ENCODE results near the gene KIN.

The KIN gene

DNA sequence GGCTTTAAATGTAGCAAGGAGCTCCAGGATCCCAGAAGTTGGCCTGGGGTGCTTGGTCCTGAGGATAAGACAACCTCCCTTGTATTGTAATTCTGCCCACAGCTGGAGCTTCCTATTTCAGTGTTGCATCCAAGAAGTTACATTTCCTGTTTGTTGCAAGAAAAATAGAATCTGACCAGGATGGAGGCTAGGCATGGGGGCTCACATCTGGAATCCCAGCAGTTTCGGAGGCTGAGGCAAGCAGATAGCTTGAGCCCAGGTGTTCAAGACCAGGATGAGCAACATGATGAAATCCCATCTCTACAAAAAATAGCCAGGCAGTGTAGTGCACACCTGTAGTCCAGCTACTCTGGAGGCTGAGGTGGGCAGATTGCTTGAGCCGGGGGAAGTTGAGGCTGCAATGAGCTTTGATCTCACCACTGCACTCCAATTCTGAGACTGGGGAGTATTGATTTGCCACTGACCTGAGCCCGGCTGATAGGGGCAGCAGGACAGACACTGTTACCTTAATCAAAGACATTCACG is 85.4 kb downstream of the KIN start:
- Histone ChIP-seq H3K36me3 (ENCODE audit: control insufficient read depth in 5 of 5, insufficient read depth in 5 of 5, low read length in 5 of 5) (no peaks in the 10 kb centered on the region), H3K27ac (ENCODE audit: low read depth, low read length) (no peak overlapping the region), H3K9me3 (ENCODE audit: control insufficient read depth in 5 of 5, low read length in 5 of 5) (no peaks in the 10 kb centered on the region), H3K4me3 (ENCODE audit: low read depth in 1 of 5, low read length in 5 of 5) (no peak overlapping the region), H3K27me3 (ENCODE audit: control insufficient read depth in 5 of 5, insufficient read depth in 4 of 5, low read length in 5 of 5) (peaks cover 0 to 19% (median 11%) of the 10 kb centered on the region in 5 donors), H3K9ac (ENCODE audit: low read length in 5 of 5) (no peak overlapping the region), H3K4me1 (ENCODE audit: control insufficient read depth in 5 of 5, insufficient read depth in 5 of 5, low read length in 5 of 5) (no peaks in the 10 kb centered on the region)

DNA sequence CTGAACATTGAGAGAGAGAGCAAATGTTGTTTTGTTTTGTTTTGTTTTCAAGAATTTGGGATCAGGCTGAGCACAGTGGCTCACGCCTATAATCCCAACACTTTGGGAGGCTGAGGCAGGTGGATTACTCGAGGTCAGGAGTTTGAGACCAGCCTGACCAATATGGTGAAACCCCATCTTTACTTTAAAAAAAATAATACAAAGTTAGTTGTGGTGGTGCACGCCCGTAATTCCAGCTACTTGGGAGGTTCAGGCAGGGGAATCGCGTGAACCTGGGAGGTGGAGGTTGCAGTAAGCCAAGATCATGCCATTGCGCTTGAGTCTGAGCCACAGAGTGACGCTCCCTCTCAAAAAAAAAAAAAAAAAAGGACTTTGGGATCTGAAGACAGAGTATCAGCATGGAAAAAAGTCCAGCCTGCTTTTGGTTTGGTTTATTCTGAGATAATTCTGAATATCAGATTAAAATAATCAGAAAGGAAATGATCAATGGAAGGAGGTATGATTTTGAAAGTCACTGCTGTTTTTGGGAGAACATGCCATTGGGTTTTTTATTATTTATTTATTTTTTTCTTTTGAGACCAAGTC is 86.5 kb downstream of the KIN start:
- no peaks in the 10 kb centered on the region for H3K4me1 ChIP-seq (ENCODE audit: control insufficient read depth in 5 of 5, insufficient read depth in 5 of 5, low read length in 5 of 5)
- H3K27ac ChIP-seq (ENCODE audit: low read depth, low read length) = no peak overlapping the region
- H3K36me3 ChIP-seq (ENCODE audit: control insufficient read depth in 5 of 5, insufficient read depth in 5 of 5, low read length in 5 of 5) = no peaks in the 10 kb centered on the region
- H3K9me3 ChIP-seq (ENCODE audit: control insufficient read depth in 5 of 5, low read length in 5 of 5) = no peaks in the 10 kb centered on the region
- no peak overlapping the region for H3K9ac ChIP-seq (ENCODE audit: low read length in 5 of 5)
- peaks cover 0 to 17% (median 11%) of the 10 kb centered on the region in 5 donors for H3K27me3 ChIP-seq (ENCODE audit: control insufficient read depth in 5 of 5, insufficient read depth in 4 of 5, low read length in 5 of 5)
- no peak overlapping the region for H3K4me3 ChIP-seq (ENCODE audit: low read depth in 1 of 5, low read length in 5 of 5)
